AG09319 (cell line): Measurements from ENCODE around the gene IL5.
A peak's percentile ranks its signal among the peaks of the same experiment; 100 is the strongest.
"Not testable (repeated sequence)": the region's sequence is repeated elsewhere in the genome, so short reads cannot be mapped to it uniquely, and the experiment has no call there.

Source experiments
- DNase-seq: peaks from one replicate; pipeline ENCODE4 v3.0.0-alpha.2; 2010; ENCODE audit warnings: low read depth; ENCODE audit errors: extremely low read depth
- CTCF ChIP-seq: IDR thresholded peaks from 2 replicates; pipeline ENCODE4 v1.5.1; 2011; ENCODE audit warnings: low read depth, mild to moderate bottlenecking, inconsistent platforms, low read length, moderate library complexity

IL5 gene

DNA sequence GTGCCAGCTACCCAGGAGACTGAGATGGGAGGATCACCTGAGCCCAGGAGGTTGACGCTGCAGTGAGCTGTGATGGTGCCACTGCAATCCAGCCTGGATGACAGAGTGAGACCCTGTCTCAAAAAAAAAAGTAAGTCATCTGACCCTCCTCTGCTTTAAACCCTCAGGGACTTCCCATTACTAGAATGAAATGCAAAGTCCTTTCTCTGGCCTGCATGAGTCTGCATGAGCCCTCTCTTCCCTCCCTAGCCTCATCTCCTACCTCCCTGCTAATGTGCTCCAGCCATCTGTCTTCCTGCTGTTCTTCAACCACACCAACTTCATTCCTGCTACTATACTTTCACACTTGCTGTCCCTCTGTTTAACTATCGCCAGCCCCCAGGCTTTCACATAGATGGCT, 15.3 kb downstream of the IL5 start:
- no peak for DNase-seq
- no peak for TF ChIP-seq CTCF

- DNase-seq: no peak
- TF ChIP-seq CTCF: no peak
Observed at GRCh38 chr5:132526974-132527564, 16.3 kb downstream of the IL5 start.

- peak; percentile 77 for TF ChIP-seq CTCF
- no peak for DNase-seq
Observed at GRCh38 chr5:132526290-132526973, 16.9 kb downstream of the IL5 start.

- no peak for DNase-seq
- no peak for TF ChIP-seq CTCF
Observed at GRCh38 chr5:132525299-132525724, 18.0 kb downstream of the IL5 start.

- not testable (repeated sequence) for DNase-seq
Observed at GRCh38 chr5:132524877-132525276, 18.4 kb downstream of the IL5 start.

DNA sequence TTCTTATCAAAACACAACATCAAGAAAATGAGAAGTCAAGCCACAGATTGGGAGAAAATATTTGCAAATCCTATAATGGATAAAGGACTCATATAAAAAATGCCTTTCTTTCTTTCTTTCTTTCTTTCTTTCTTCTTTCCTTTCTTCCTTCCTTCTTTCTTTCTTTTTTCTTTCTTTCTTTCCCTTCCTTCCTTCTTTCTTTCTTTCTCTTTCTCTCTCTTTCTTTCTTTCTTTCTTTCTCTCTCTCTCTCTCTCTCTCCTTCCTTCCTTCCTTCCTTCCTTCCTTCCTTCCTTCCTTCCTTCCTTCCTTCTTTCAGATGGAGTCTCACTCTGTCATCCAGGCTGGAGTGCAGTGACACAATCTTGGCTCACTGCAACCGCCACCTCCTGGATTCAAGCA, 21.3 kb downstream of the IL5 start:
- not testable (repeated sequence) for DNase-seq

GRCh38 chr5:132513618-132514336, 29.5 kb downstream of the IL5 start:
- not testable (repeated sequence) for DNase-seq

DNA sequence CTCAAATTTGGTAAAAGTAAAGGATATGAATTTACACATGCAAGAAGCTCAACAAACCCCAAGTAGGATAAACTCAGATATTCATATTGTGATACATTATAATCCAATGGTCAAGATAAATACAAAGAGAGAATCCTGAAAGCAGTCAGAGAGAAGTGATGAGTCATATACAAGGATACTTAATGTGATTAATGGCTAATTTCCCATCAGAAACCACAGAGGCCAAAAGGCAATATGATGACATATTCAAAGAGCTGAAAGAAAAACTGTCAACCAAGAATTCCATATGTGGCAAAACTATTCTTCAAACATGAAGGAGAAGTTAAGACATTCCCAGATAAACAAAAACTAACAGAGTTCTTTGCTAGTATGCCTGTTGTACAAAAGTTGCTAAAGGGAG, 33.2 kb downstream of the IL5 start:
- DNase-seq: no peak
- no peak for TF ChIP-seq CTCF
